Keratinocyte (primary cell): ENCODE data around the gene CDHR2. TPM values are rescaled to one million over a fixed set of nuclear protein-coding genes. Genes with fewer than 3 reads are reported as not detected.
"Not testable (repeated sequence)": the region's sequence is repeated elsewhere in the genome, so short reads cannot be mapped to it uniquely, and the experiment has no call there.

Source experiments
- DNase-seq: peaks from one replicate; pipeline ENCODE4 v3.0.0-alpha.2; 2011; ENCODE audit warnings: low read depth, missing footprints, low spot score
- FAIRE-seq: peaks from 2 replicates; lab custom pipeline; 2011; peaks lifted over from hg19 to GRCh38; lab: Jason Lieb, UNC
- H2AFZ ChIP-seq: 2 replicates; pipeline ENCODE4 v1.6.0; 2012; ENCODE audit warnings: low read length, control low read depth, inconsistent platforms; ENCODE audit not compliant: control insufficient read depth
- H3K27ac ChIP-seq: 2 replicates; pipeline ENCODE4 v1.5.1; 2011; ENCODE audit warnings: low read length; ENCODE audit not compliant: control insufficient read depth, insufficient read depth
- H3K27me3 ChIP-seq: 3 replicates; pipeline ENCODE4 v1.6.0; 2011; ENCODE audit warnings: low read length; ENCODE audit not compliant: control insufficient read depth, insufficient read depth; ENCODE audit errors: extremely low read depth
- H3K36me3 ChIP-seq, 2 experiments: 2 replicates in 1 of 2; 3 replicates in 1 of 2; pipeline ENCODE4 v1.5.1; 2011; ENCODE audit warnings: low read length in 2 of 2, mild to moderate bottlenecking in 1 of 2; ENCODE audit not compliant: control insufficient read depth in 2 of 2, insufficient read depth in 2 of 2; ENCODE audit errors: extremely low read depth in 1 of 2
- H3K4me1 ChIP-seq: 3 replicates; pipeline ENCODE4 v1.5.1; 2011; ENCODE audit warnings: low read length; ENCODE audit not compliant: control insufficient read depth, insufficient read depth; ENCODE audit errors: extremely low read depth
- H3K4me2 ChIP-seq: 3 replicates; pipeline ENCODE4 v1.6.0; 2011; ENCODE audit warnings: low read depth, low read length; ENCODE audit not compliant: control insufficient read depth, insufficient read depth; ENCODE audit errors: extremely low read depth
- H3K4me3 ChIP-seq, 3 experiments: fragments of 200-600 bp in 1 of 3; sonication (generic) in 1 of 3; 2 replicates in 2 of 3; 3 replicates in 1 of 3; pipeline ENCODE4 v1.5.1; 2011 to 2016; ENCODE audit warnings: low read length in 3 of 3, mild to moderate bottlenecking in 3 of 3, control low read depth in 2 of 3, inconsistent platforms in 1 of 3, low read depth in 1 of 3, mixed read lengths in 1 of 3, mixed run types in 1 of 3, moderate library complexity in 1 of 3; ENCODE audit not compliant: control insufficient read depth in 2 of 3, insufficient read depth in 2 of 3; ENCODE audit errors: extremely low read depth in 1 of 3
- H3K79me2 ChIP-seq: 2 replicates; pipeline ENCODE4 v1.6.0; 2012; ENCODE audit warnings: low read length; ENCODE audit not compliant: control insufficient read depth, insufficient read depth
- H3K9ac ChIP-seq: 3 replicates; pipeline ENCODE4 v1.6.0; 2011; ENCODE audit warnings: low read length; ENCODE audit not compliant: control insufficient read depth, insufficient read depth; ENCODE audit errors: extremely low read depth
- H3K9me1 ChIP-seq: 3 replicates; pipeline ENCODE4 v1.6.0; 2011; ENCODE audit warnings: low read length; ENCODE audit not compliant: control insufficient read depth, insufficient read depth; ENCODE audit errors: extremely low read depth
- H3K9me3 ChIP-seq: 2 replicates; pipeline ENCODE4 v1.5.1; 2012; ENCODE audit warnings: low read depth, low read length; ENCODE audit not compliant: control insufficient read depth
- H4K20me1 ChIP-seq: 3 replicates; pipeline ENCODE4 v1.6.0; 2011; ENCODE audit warnings: low read length; ENCODE audit not compliant: control insufficient read depth, insufficient read depth; ENCODE audit errors: extremely low read depth
- CTCF ChIP-seq, 3 experiments: IDR thresholded peaks in 1 of 3; conservative IDR thresholded peaks in 1 of 3; optimal IDR thresholded peaks in 1 of 3; 2 replicates in 2 of 3; 3 replicates in 1 of 3; pipeline versions ENCODE3 to v1.5.1; 2011; ENCODE audit warnings: low read length in 3 of 3, mild to moderate bottlenecking in 3 of 3, moderate library complexity in 2 of 3, control low read depth in 1 of 3, inconsistent platforms in 1 of 3; ENCODE audit not compliant: insufficient read depth in 2 of 3; ENCODE audit errors: extremely low read depth in 1 of 3
- EZH2 ChIP-seq: IDR thresholded peaks from one replicate; pipeline ENCODE4 v1.6.1; 2012; ENCODE audit warnings: inconsistent platforms, mild to moderate bottlenecking, low read length, moderate library complexity
- dilution Hi-C: fragments of 300-500 bp; cut with MboI; formaldehyde crosslinking; loops from one replicate; pipeline ENCODE4 v1.7.0; 2020; ENCODE audit warnings: low sequenced_read_pairs; ENCODE audit not compliant: extremely low pct_ligation_motif_present
- polyA plus RNA-seq, 5 experiments: library from polyadenylated mRNA; depleted of rRNA in 3 of 5; stranded (reverse) in 3 of 5; stranded (forward) in 1 of 5; unstranded in 1 of 5; fragments of >200 nt; gene quantifications; 1 replicate in 1 of 5; 2 replicates in 3 of 5; 3 replicates in 1 of 5; pipeline versions ENCODE4 v1.2.1 to v1.2.3, GENCODE V29; 2011 to 2012; ENCODE audit warnings: missing spikeins in 2 of 5, low read depth in 1 of 5, low replicate concordance in 1 of 5

The CDHR2 gene
- polyA plus RNA-seq, 1 donor (not counting 4 experiments of a cell fraction or from before 2014, with no cell fraction given): not detected

GRCh38 chr5:176550275-176550831 lies 1.2 kb downstream of the CDHR2 start:
- dilution Hi-C loops: no loop called here
- no peak overlapping the region for H3K4me3 ChIP-seq
- no peak for DNase-seq

GRCh38 chr5:176550937-176551336 lies 1.8 kb downstream of the CDHR2 start:
- FAIRE-seq, H3K36me3 ChIP-seq, H3K9ac ChIP-seq, H3K9me3 ChIP-seq, dilution Hi-C loops, H3K79me2 ChIP-seq, H4K20me1 ChIP-seq, H3K4me2 ChIP-seq, H3K4me3 ChIP-seq, H3K27ac ChIP-seq, H2AFZ ChIP-seq, DNase-seq, H3K27me3 ChIP-seq, H3K9me1 ChIP-seq: not testable (repeated sequence)
- peaks cover 27% of the 10 kb centered on the region for H3K4me1 ChIP-seq

More at GRCh38 chr5:176550275-176550831, 1.2 kb downstream of the CDHR2 start:
- H2AFZ ChIP-seq: no peak overlapping the region
- no peak for FAIRE-seq
- H3K27me3 ChIP-seq: no peaks in the 10 kb centered on the region
- peaks cover 32% of the 10 kb centered on the region for H3K4me1 ChIP-seq
- TF ChIP-seq EZH2: no peak
- no peak for TF ChIP-seq CTCF (optimal IDR thresholded peaks at IDR 0.05 in 1 of 3, IDR thresholded peaks at IDR 0.05 in 1 of 3, conservative IDR thresholded peaks at IDR 0.05 in 1 of 3; ENCODE audit: extremely low read depth in 1 of 3, insufficient read depth in 2 of 3, low read length in 3 of 3)
- no peak overlapping the region for H3K9ac ChIP-seq
- no peaks in the 10 kb centered on the region for H3K9me3 ChIP-seq
- H3K27ac ChIP-seq: no peak overlapping the region
- no peaks in the 10 kb centered on the region for H3K9me1 ChIP-seq
- no peak overlapping the region for H3K4me2 ChIP-seq
- H4K20me1 ChIP-seq: no peaks in the 10 kb centered on the region
- no peaks in the 10 kb centered on the region for H3K79me2 ChIP-seq
- no peaks in the 10 kb centered on the region for H3K36me3 ChIP-seq

GRCh38 chr5:176552332-176552869 lies 3.3 kb downstream of the CDHR2 start:
- H4K20me1 ChIP-seq: no peaks in the 10 kb centered on the region
- no peak overlapping the region for H2AFZ ChIP-seq
- H3K9ac ChIP-seq: no peak overlapping the region
- DNase-seq: no peak
- H3K4me1 ChIP-seq: peaks cover 23% of the 10 kb centered on the region
- no peaks in the 10 kb centered on the region for H3K9me3 ChIP-seq
- no peaks in the 10 kb centered on the region for H3K79me2 ChIP-seq
- H3K9me1 ChIP-seq: no peaks in the 10 kb centered on the region
- H3K27ac ChIP-seq: no peak overlapping the region
- H3K36me3 ChIP-seq: no peaks in the 10 kb centered on the region
- no peaks in the 10 kb centered on the region for H3K27me3 ChIP-seq
- TF ChIP-seq CTCF (optimal IDR thresholded peaks at IDR 0.05 in 1 of 3, IDR thresholded peaks at IDR 0.05 in 1 of 3, conservative IDR thresholded peaks at IDR 0.05 in 1 of 3; ENCODE audit: extremely low read depth in 1 of 3, insufficient read depth in 2 of 3, low read length in 3 of 3) (no peak), EZH2 (no peak)
- no peak for FAIRE-seq
- no peak overlapping the region for H3K4me3 ChIP-seq
- dilution Hi-C loops: no loop called here
- no peak overlapping the region for H3K4me2 ChIP-seq
